Fibroblast of lung (primary cell): ENCODE results near the gene HIP1. TPM values are rescaled to one million over a fixed set of nuclear protein-coding genes. Genes with fewer than 3 reads are reported as not detected.

Source experiments
- DNase-seq, 2 donors: peaks; one replicate each; pipeline versions ENCODE4 v3.0.0 to v3.0.0-alpha.2; 2010; ENCODE audit warnings: low read depth in 2 of 2
- H2AFZ ChIP-seq: 2 replicates; pipeline ENCODE4 v1.5.1; 2012; ENCODE audit warnings: low read length, control low read depth, inconsistent platforms
- H3K27ac ChIP-seq: 2 replicates; pipeline ENCODE4 v1.5.1; 2011; ENCODE audit warnings: low read length, control low read depth; ENCODE audit not compliant: insufficient read depth
- H3K27me3 ChIP-seq: 2 replicates; pipeline ENCODE4 v1.5.1; 2011; ENCODE audit warnings: mild to moderate bottlenecking, low read length; ENCODE audit not compliant: control insufficient read depth, insufficient read depth
- H3K36me3 ChIP-seq: 2 replicates; pipeline ENCODE4 v1.5.1; 2011; ENCODE audit warnings: low read length; ENCODE audit not compliant: control insufficient read depth, insufficient read depth
- H3K4me1 ChIP-seq: 2 replicates; pipeline ENCODE4 v1.5.1; 2011; ENCODE audit warnings: low read length; ENCODE audit not compliant: control insufficient read depth, insufficient read depth; ENCODE audit errors: extremely low read depth
- H3K4me2 ChIP-seq: 2 replicates; pipeline ENCODE4 v1.5.1; 2011; ENCODE audit warnings: low read length, control low read depth; ENCODE audit not compliant: insufficient read depth; ENCODE audit errors: extremely low read depth
- H3K4me3 ChIP-seq, 4 experiments: fragments of 200-600 bp in 1 of 4; sonication (generic) in 1 of 4; replicated peaks in 1 of 4; 2 replicates each; pipeline ENCODE4 v1.5.1; 2011 to 2016; ENCODE audit warnings: low read length in 4 of 4, low read depth in 3 of 4, mild to moderate bottlenecking in 3 of 4, control low read depth in 2 of 4, inconsistent platforms in 1 of 4, mixed read lengths in 1 of 4; ENCODE audit not compliant: insufficient read depth in 1 of 4; ENCODE audit errors: control extremely low read depth in 1 of 4
- H3K79me2 ChIP-seq: 2 replicates; pipeline ENCODE4 v1.5.1; 2012; ENCODE audit warnings: mild to moderate bottlenecking, low read length, inconsistent platforms; ENCODE audit not compliant: control insufficient read depth, insufficient read depth
- H3K9ac ChIP-seq: 2 replicates; pipeline ENCODE4 v1.5.1; 2011; ENCODE audit warnings: mild to moderate bottlenecking, low read length, control low read depth; ENCODE audit not compliant: insufficient read depth
- H3K9me3 ChIP-seq: 2 replicates; pipeline ENCODE4 v1.5.1; 2012; ENCODE audit warnings: low read depth, low read length; ENCODE audit not compliant: control insufficient read depth, insufficient read depth
- H4K20me1 ChIP-seq: 2 replicates; pipeline ENCODE4 v1.5.1; 2011; ENCODE audit warnings: low read length; ENCODE audit not compliant: control insufficient read depth, insufficient read depth; ENCODE audit errors: extremely low read depth
- EZH2 ChIP-seq: IDR thresholded peaks from 2 replicates; pipeline ENCODE4 v1.5.1; 2012; ENCODE audit warnings: low read length, control low read depth, mild to moderate bottlenecking; ENCODE audit errors: missing control alignments
- polyA plus RNA-seq, 2 donors: library from polyadenylated mRNA; depleted of rRNA in 1 of 2; stranded (reverse) in 1 of 2; unstranded in 1 of 2; fragments of >200 nt; gene quantifications; 2 replicates each; pipeline ENCODE4 v1.2.1, GENCODE V29; 2011 to 2012; ENCODE audit warnings: missing spikeins in 1 of 2
- total RNA-seq: library from RNA; depleted of rRNA; stranded (reverse); fragments of >200 nt; gene quantifications from 2 replicates; pipeline ENCODE4 v1.2.1, GENCODE V29; 2014
- TF ChIP-seq, protein P1 (sequence below), 2 donors: IDR thresholded peaks in 1 of 2; conservative IDR thresholded peaks in 1 of 2; 1 replicate in 1 of 2; 2 replicates in 1 of 2; pipeline ENCODE4 v1.5.1; 2011 to 2012; ENCODE audit warnings: low read length in 2 of 2, control low read depth in 1 of 2, inconsistent platforms in 1 of 2, low read depth in 1 of 2, mild to moderate bottlenecking in 1 of 2

Gene HIP1
- total and polyA plus RNA-seq, 2 donors (not counting 1 experiment from before 2014, with no cell fraction given) = 27.2 to 31.3 TPM

DNA sequence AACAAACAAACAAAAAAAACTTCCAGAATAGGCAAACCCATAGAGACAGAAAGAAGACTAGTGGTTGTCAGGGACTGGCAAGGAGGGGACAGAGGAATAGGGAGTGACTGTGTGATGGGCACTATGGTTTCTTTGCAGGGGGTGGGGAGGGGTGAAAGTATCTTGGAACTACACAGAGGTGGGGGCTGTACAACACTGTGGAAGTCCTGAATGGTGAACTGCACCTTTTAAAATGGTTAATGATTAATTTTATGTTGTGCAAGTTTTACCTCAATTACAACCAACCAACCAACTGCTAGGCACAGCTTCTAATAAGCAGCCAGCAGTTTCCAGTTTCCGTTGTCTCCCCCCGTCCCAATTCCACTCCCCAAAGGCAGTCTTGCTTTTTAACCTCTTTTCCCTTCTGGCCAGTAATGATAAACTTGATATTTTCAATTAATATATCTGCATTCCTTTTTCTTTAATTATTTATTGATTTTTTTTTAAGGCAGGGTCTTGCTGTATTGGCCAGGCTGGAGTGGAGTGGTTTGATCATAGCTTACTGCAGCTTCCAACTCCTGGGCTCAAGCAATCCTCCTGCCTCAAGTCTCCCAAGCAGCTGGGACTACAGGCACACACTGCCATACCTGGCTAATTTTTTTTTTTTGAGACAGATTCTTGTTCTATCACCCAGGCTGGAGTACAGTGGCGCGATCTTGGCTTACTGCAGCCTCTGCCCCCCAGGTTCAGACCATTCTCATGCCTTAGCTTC is 46.8 kb downstream of the HIP1 start:
- TF ChIP-seq EZH2 = no peak
- TF ChIP-seq, protein P1, sequence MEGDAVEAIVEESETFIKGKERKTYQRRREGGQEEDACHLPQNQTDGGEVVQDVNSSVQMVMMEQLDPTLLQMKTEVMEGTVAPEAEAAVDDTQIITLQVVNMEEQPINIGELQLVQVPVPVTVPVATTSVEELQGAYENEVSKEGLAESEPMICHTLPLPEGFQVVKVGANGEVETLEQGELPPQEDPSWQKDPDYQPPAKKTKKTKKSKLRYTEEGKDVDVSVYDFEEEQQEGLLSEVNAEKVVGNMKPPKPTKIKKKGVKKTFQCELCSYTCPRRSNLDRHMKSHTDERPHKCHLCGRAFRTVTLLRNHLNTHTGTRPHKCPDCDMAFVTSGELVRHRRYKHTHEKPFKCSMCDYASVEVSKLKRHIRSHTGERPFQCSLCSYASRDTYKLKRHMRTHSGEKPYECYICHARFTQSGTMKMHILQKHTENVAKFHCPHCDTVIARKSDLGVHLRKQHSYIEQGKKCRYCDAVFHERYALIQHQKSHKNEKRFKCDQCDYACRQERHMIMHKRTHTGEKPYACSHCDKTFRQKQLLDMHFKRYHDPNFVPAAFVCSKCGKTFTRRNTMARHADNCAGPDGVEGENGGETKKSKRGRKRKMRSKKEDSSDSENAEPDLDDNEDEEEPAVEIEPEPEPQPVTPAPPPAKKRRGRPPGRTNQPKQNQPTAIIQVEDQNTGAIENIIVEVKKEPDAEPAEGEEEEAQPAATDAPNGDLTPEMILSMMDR (conservative IDR thresholded peaks at IDR 0.05 in 1 of 2, IDR thresholded peaks at IDR 0.05 in 1 of 2; ENCODE audit: low read depth in 1 of 2, low read length in 2 of 2) = no peak
- no peak overlapping the region for H3K27ac ChIP-seq
- no peaks in the 10 kb centered on the region for H3K9me3 ChIP-seq
- no peaks in the 10 kb centered on the region for H3K27me3 ChIP-seq
- no peak overlapping the region for H3K9ac ChIP-seq
- DNase-seq = no peak
- H3K4me3 ChIP-seq = no peak overlapping the region
- no peaks in the 10 kb centered on the region for H3K4me1 ChIP-seq
- H2AFZ ChIP-seq = no peak overlapping the region
- H3K4me2 ChIP-seq = no peak overlapping the region
- no peaks in the 10 kb centered on the region for H4K20me1 ChIP-seq
- no peaks in the 10 kb centered on the region for H3K36me3 ChIP-seq
- no peaks in the 10 kb centered on the region for H3K79me2 ChIP-seq

DNA sequence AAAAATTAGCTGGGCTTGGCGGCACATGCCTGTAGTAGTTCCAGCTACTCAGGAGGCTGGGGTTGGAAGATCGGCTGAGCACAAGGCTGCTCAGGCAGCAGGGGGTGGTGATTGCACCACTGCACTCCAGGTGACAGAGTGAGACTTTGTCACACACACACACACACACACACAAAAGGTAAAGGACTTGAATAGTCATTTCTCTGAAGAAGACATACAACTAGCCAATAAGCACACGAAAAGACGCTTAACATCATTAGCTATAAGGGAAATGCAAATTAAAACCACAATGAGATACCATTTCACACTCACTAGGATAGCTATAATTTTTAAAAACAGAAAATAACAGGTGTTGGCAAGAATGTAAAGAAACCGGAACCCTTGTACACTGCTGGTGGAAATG is 48.6 kb downstream of the HIP1 start:
- H3K4me1 ChIP-seq = no peaks in the 10 kb centered on the region
- DNase-seq = no peak
- no peaks in the 10 kb centered on the region for H3K27me3 ChIP-seq
- no peak overlapping the region for H3K27ac ChIP-seq
- H3K4me2 ChIP-seq = no peak overlapping the region
- no peak overlapping the region for H3K9ac ChIP-seq
- H3K79me2 ChIP-seq = no peaks in the 10 kb centered on the region
- H3K36me3 ChIP-seq = no peaks in the 10 kb centered on the region
- no peak overlapping the region for H2AFZ ChIP-seq
- TF ChIP-seq, protein P1 (conservative IDR thresholded peaks at IDR 0.05 in 1 of 2, IDR thresholded peaks at IDR 0.05 in 1 of 2; ENCODE audit: low read depth in 1 of 2, low read length in 2 of 2) = no peak
- H3K4me3 ChIP-seq = no peak overlapping the region
- H4K20me1 ChIP-seq = no peaks in the 10 kb centered on the region
- H3K9me3 ChIP-seq = no peaks in the 10 kb centered on the region

DNA sequence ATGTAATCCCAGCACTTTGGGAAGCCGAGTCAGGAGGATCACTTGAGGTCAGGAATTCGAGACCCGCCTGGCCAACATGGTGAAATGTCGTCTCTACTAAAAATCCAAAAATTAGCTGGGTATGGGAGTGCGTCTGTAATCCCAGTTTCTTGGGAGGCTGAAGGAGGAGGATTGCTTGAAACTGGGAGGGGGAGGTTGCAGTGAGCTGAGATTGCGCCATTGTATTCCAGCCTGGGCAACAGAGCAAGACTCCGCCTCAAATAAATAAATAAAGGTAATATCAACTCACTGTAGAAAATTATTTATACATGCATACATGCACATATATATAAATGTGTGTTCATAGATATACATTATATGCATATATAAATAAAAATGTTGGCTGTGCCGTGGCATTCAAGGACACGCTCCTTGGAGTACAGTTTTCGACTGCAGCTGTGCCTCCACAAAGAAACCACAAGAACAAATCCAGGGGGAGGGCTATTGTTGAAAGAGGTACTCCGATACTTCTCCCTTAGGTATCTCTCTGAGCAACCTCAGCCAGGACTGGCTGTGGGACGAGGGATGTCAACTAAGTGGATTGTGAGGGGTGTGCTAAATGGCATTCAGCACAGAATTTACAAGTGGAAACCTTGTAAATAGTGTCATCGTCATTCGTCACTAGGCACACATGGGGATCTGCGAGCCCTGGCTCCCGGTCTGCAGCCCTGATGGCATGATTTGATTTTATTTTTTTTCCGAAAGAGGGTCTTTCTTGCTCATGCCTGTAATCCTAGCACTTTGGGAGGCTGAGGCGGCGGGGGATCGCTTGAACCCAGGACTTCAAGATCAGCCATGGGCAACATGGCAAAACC is 49.3 kb downstream of the HIP1 start:
- H2AFZ ChIP-seq = no peak overlapping the region
- no peak for DNase-seq
- no peaks in the 10 kb centered on the region for H3K36me3 ChIP-seq
- TF ChIP-seq, protein P1 (conservative IDR thresholded peaks at IDR 0.05 in 1 of 2, IDR thresholded peaks at IDR 0.05 in 1 of 2; ENCODE audit: low read depth in 1 of 2, low read length in 2 of 2) = no peak
- TF ChIP-seq EZH2 = no peak
- no peak overlapping the region for H3K4me2 ChIP-seq
- no peaks in the 10 kb centered on the region for H3K9me3 ChIP-seq
- H3K9ac ChIP-seq = no peak overlapping the region
- H3K4me3 ChIP-seq = no peak overlapping the region
- no peak overlapping the region for H3K27ac ChIP-seq
- no peaks in the 10 kb centered on the region for H3K27me3 ChIP-seq
- H3K79me2 ChIP-seq = no peaks in the 10 kb centered on the region
- H3K4me1 ChIP-seq = no peaks in the 10 kb centered on the region
- no peaks in the 10 kb centered on the region for H4K20me1 ChIP-seq
